MM.1S (cell line): ENCODE measurements around the gene MAP3K12.

Experiments
- DNase-seq: peaks from one replicate; pipeline ENCODE4 v3.0.0-alpha.2; 2015
- H2AFZ ChIP-seq: fragments of 300-600 bp; sonication (generic); 2 replicates; pipeline ENCODE4 v1.6.0; 2016; ENCODE audit warnings: antibody characterized with exemption, low read length
- H3F3A ChIP-seq: fragments of 300-600 bp; sonication (generic); 2 replicates; pipeline ENCODE4 v1.6.1; 2016; ENCODE audit warnings: mild to moderate bottlenecking, antibody characterized with exemption, low read length, moderate library complexity, mixed read lengths; ENCODE audit not compliant: insufficient read depth
- H3K27ac ChIP-seq: fragments of 300-600 bp; sonication (generic); 2 replicates; pipeline ENCODE4 v1.5.1; 2016; ENCODE audit warnings: mild to moderate bottlenecking, low read length
- H3K27me3 ChIP-seq: fragments of 300-600 bp; sonication (generic); replicated peaks from 2 replicates; pipeline ENCODE4 v1.6.0; 2016; ENCODE audit warnings: low read length; ENCODE audit not compliant: insufficient read depth
- H3K36me3 ChIP-seq: fragments of 300-600 bp; sonication (generic); replicated peaks from 2 replicates; pipeline ENCODE4 v1.6.1; 2016; ENCODE audit warnings: mild to moderate bottlenecking, low read length, mixed read lengths; ENCODE audit not compliant: insufficient read depth
- H3K4me1 ChIP-seq: fragments of 300-600 bp; sonication (generic); 2 replicates; pipeline ENCODE4 v1.6.1; 2016; ENCODE audit warnings: low read length, mixed read lengths
- H3K4me2 ChIP-seq: fragments of 300-600 bp; sonication (generic); 2 replicates; pipeline ENCODE4 v1.6.0; 2016; ENCODE audit warnings: low read depth, low read length
- H3K4me3 ChIP-seq: fragments of 300-600 bp; sonication (generic); 2 replicates; pipeline ENCODE4 v1.5.1; 2016; ENCODE audit warnings: low read length, mixed read lengths
- H3K79me2 ChIP-seq: fragments of 300-600 bp; sonication (generic); 2 replicates; pipeline ENCODE4 v1.6.1; 2016; ENCODE audit warnings: mixed run types, low read length, mixed read lengths
- H3K9ac ChIP-seq: fragments of 300-600 bp; sonication (generic); 2 replicates; pipeline ENCODE4 v1.6.1; 2016; ENCODE audit warnings: low read length, mixed read lengths
- H3K9me2 ChIP-seq: fragments of 300-600 bp; sonication (generic); replicated peaks from 2 replicates; pipeline ENCODE4 v1.6.1; 2016; ENCODE audit warnings: mild to moderate bottlenecking, low read length, mixed read lengths; ENCODE audit not compliant: insufficient read depth
- H3K9me3 ChIP-seq: fragments of 300-600 bp; sonication (generic); replicated peaks from 2 replicates; pipeline ENCODE4 v1.6.1; 2016; ENCODE audit warnings: mild to moderate bottlenecking, low read length, mixed read lengths; ENCODE audit not compliant: insufficient read depth
- H4K20me1 ChIP-seq: fragments of 300-600 bp; sonication (generic); 2 replicates; pipeline ENCODE4 v1.6.1; 2016; ENCODE audit warnings: mild to moderate bottlenecking, low read length, moderate library complexity, mixed read lengths; ENCODE audit not compliant: insufficient read depth
- EZH2 ChIP-seq: fragments of 300-600 bp; sonication (generic); optimal IDR thresholded peaks from 2 replicates; pipeline ENCODE3; 2017; ENCODE audit warnings: low read depth, mild to moderate bottlenecking, antibody characterized with exemption, low read length, mixed read lengths
- EZH2phosphoT487 ChIP-seq: fragments of 300-600 bp; sonication (generic); IDR thresholded peaks from 2 replicates; pipeline ENCODE4 v1.6.1; 2018; ENCODE audit warnings: antibody characterized with exemption, low read length
- TF ChIP-seq, protein P1 (sequence below): fragments of 300-600 bp; sonication (generic); IDR thresholded peaks from 2 replicates; pipeline ENCODE4 v1.5.1; 2016; ENCODE audit warnings: antibody characterized with exemption, low read length, mixed read lengths

Gene MAP3K12

DNA sequence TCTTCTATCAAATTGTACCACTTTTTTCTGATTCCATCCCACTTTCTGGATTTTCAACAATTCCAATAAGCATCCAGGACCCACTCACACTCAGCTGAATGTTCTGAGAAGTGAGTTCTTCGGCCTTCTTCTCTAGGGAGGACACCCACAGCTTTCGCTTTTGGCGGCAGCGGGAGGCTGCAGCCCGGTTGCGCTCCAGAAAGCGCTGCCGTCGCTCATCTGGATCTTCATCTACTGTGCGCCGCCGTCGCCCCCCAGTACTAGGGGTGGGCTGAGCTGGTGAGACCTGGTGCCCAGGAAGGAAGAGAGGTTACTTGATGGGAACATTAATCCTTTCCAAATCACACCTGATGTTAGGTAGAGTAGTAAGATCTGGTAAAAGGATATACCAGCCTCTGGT lies 25.2 kb upstream of the MAP3K12 start:
- Histone ChIP-seq H3K27ac (no peak overlapping the region), H3K4me3 (no peak overlapping the region), H3K4me2 (no peak overlapping the region), H3F3A (no peaks in the 10 kb centered on the region), H3K9ac (no peak overlapping the region), H3K9me2 (no peaks in the 10 kb centered on the region), H3K27me3 (no peaks in the 10 kb centered on the region), H3K36me3 (no peaks in the 10 kb centered on the region; the same call in 1 of the 2 replicates), H3K9me3 (no peaks in the 10 kb centered on the region), H3K79me2 (no peaks in the 10 kb centered on the region), H3K4me1 (no peaks in the 10 kb centered on the region), H2AFZ (no peak overlapping the region), H4K20me1 (no peaks in the 10 kb centered on the region)
- no peak for DNase-seq
- TF ChIP-seq EZH2 = no peak
- TF ChIP-seq EZH2phosphoT487 = no peak
- TF ChIP-seq, protein P1, sequence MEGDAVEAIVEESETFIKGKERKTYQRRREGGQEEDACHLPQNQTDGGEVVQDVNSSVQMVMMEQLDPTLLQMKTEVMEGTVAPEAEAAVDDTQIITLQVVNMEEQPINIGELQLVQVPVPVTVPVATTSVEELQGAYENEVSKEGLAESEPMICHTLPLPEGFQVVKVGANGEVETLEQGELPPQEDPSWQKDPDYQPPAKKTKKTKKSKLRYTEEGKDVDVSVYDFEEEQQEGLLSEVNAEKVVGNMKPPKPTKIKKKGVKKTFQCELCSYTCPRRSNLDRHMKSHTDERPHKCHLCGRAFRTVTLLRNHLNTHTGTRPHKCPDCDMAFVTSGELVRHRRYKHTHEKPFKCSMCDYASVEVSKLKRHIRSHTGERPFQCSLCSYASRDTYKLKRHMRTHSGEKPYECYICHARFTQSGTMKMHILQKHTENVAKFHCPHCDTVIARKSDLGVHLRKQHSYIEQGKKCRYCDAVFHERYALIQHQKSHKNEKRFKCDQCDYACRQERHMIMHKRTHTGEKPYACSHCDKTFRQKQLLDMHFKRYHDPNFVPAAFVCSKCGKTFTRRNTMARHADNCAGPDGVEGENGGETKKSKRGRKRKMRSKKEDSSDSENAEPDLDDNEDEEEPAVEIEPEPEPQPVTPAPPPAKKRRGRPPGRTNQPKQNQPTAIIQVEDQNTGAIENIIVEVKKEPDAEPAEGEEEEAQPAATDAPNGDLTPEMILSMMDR = no peak

DNA sequence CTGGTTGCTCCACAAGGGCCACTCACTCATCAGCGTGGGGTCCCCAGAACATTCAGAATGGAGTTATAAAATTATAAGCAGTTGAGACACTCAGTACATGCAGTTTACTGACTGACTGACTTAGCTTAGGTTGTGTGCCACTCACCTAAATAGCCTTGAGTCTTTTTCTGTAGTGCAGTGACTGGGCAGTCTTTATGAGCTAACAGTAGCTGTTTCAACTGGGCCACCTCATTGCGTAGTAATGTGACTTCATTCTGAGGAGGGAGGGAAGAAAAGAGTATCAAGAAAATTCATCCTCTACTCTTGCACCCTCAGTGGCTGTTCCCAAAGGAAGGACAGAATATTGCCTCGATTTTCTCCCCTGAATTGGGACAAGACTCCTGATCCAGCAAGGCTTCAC lies 23.9 kb upstream of the MAP3K12 start:
- Histone ChIP-seq H3K4me1 (no peaks in the 10 kb centered on the region), H3K9ac (no peak overlapping the region), H3K4me3 (no peak overlapping the region), H3K4me2 (no peak overlapping the region), H3F3A (no peaks in the 10 kb centered on the region), H3K36me3 (no peaks in the 10 kb centered on the region; the same call in 1 of the 2 replicates), H3K9me3 (no peaks in the 10 kb centered on the region), H3K27ac (no peak overlapping the region), H3K79me2 (no peaks in the 10 kb centered on the region), H3K9me2 (no peaks in the 10 kb centered on the region), H4K20me1 (no peaks in the 10 kb centered on the region), H3K27me3 (no peaks in the 10 kb centered on the region), H2AFZ (no peak overlapping the region)
- no peak for DNase-seq
- TF ChIP-seq EZH2phosphoT487 (no peak), EZH2 (no peak)
- TF ChIP-seq, protein P1 = no peak

DNA sequence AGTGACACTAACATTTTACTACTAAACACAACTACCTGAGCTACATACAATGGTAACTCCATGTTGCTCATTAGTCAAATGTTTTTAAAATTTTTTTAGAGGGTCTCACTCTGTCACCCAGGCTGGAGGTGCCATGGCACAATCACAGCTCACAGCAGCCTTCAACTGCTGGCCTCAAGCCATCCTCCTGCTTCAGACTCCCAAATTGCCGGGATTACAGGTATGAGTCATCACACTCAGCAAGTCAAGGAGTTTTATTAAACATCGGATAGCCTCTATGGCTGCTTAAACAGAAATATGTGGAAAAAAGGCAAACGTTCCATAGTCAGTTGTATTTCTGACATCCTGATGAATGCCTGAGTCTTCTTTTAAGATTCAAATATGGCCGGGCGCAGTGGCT lies 19.1 kb upstream of the MAP3K12 start:
- no peaks in the 10 kb centered on the region; the same call in 1 of the 2 replicates for H3K36me3 ChIP-seq
- no peak overlapping the region for H3K4me3 ChIP-seq
- no peaks in the 10 kb centered on the region for H4K20me1 ChIP-seq
- H3K9me3 ChIP-seq = no peaks in the 10 kb centered on the region
- H3K9ac ChIP-seq = no peak overlapping the region
- no peak overlapping the region for H3K4me2 ChIP-seq
- H3F3A ChIP-seq = no peaks in the 10 kb centered on the region
- no peaks in the 10 kb centered on the region for H3K9me2 ChIP-seq
- H3K27me3 ChIP-seq = no peaks in the 10 kb centered on the region
- H3K4me1 ChIP-seq = no peaks in the 10 kb centered on the region
- DNase-seq = no peak
- no peak overlapping the region for H2AFZ ChIP-seq
- no peak overlapping the region for H3K27ac ChIP-seq
- H3K79me2 ChIP-seq = no peaks in the 10 kb centered on the region
- no peak for TF ChIP-seq EZH2phosphoT487
- no peak for TF ChIP-seq EZH2
- TF ChIP-seq, protein P1 = no peak
